NCI-H1048 (cell line): ENCODE measurements around the gene ZDHHC3.

Experiments used
- DNase-seq: peaks from one replicate; lab custom pipeline; 2025; lab: John Stamatoyannopoulos, UW

Gene ZDHHC3, protein sequence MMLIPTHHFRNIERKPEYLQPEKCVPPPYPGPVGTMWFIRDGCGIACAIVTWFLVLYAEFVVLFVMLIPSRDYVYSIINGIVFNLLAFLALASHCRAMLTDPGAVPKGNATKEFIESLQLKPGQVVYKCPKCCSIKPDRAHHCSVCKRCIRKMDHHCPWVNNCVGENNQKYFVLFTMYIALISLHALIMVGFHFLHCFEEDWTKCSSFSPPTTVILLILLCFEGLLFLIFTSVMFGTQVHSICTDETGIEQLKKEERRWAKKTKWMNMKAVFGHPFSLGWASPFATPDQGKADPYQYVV

DNA sequence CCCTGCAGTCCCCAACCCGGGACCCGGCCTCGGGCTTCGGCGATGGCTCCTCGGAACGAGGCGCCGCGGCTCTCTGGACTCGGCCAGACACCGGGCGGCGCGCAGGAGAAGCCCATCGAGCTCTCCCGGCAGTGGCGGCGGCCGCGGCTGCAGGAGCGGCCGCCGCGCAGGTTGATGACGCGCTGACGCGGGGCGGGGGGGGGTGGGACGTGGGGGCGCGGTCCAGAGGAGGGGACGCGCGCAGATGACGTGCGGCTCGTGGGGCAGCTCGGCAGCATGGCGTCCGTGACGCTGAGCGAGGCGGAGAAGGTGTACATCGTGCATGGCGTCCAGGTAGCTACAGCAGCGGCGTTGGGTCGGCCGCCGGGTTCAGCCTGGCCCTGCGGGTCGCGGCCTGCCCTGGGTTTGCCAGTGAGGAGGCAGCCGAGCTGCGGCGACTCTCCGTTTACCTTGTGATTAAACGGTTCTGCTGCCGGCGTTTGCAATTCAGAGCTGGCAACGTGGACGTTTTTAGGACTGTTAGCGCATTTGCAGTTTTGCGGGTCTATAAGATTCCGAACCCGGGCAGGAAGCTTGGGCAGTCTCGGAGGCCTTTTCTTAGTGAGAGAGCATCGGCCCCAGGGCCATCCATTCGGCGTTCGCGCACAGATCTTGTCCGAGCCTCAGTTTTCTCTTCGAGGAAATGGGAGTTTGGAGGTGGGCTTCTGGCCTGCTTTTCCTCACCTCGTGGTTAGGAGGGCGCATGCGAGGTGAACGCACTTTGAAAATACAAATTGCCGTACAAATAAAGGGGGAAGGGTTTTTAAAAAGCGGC, at the start of gene ZDHHC3, which contains the start of gene EXOSC7:
Gene ZDHHC3, minus strand, starts transcription at position 173 of the 814 bp plus-strand sequence. CDS start 16,738 bp downstream, outside the sequence.
Gene EXOSC7, plus strand, starts transcription at position 243 of the 814 bp plus-strand sequence. Its CDS starts 34 bp downstream, at position 277.
- DNase-seq = peak; percentile 77

DNA sequence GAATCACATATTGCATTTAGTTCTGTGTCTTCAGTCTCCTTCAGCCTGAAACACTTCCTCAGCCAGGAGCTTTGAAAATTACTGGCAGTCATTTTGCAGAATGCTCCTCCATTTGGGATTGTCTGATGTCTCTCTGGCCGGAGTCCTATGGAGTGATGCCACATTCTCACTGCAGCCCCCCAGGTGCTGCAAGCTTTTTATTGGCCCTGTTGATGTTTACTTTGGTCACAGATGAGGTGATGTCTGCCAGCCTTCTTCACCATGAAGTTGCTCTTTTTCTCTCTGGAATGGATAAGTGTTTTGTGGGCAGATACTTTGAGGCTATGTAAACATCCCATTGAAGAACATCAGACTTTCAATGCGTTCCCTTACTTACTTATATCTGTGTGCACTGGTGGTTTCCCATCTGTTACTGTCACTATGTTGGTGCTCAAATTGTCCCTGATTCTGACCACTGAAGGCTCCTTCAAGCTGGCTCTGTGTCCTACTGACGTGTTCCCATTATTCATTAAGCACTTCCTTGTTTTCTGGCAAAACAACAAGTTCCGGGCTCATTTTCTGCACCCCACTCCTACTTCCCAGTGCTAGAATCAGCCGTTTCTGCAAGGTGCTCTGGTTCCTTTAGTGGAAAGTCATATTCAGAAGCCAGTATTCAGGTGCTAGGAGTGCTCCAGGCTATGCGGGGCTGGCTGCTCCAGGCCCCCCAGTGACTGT, 48.7 kb upstream of the ZDHHC3 start:
- DNase-seq = no peak

DNA sequence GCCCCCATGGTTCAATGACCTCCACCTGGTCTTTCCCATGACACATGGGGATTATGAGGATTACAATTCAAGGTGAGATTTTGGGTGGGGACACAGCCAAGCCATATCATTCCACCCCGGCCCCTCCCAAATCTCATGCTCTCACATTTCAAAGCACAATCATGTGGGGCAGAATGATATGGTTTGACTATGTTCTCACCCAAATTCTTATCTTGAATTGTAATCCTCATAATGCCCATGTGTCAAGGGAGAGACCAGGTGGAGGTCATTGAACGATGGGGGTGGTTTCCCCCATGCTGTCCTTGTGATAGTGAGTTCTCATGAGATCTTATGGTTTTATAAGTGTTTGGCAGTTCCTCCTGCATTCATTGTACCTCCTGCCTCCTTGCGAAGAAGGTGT, 47.7 kb upstream of the ZDHHC3 start:
- no peak for DNase-seq

DNA sequence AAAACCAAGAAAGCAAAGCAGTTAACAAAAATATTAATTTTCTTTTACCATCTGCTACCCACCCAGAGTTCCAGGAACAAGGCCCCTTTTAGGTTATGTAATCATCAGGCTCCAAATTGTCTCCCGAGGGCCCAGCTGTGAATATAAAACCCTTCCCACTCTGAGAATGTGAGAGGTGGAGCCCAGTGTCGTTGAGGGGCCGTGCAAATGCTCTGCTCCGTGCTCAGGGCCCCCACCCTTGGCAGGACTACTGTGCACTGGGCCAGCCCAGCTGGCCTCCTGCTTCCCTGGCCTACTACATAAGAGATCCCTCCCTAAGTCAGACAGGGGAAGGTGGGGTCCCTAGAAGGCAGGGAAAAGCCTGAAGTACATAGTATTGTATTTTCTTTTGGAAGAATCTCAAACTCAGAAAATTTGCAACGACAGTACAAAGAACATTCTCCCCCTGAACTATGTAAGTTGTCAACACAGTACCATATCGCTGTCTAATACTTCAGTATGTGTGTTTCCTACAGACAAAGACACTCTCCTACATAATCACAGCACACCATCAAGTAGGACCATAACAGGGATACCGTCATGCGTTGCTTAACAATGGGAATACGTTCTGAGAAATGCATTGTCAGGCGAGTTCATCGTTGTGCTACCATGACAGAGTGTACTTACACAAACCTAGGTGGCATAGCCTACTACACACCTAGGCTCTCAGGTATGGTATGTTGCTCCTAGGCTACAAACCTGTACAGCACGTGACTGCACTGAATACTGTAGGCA, 45.7 kb upstream of the ZDHHC3 start:
- no peak for DNase-seq

DNA sequence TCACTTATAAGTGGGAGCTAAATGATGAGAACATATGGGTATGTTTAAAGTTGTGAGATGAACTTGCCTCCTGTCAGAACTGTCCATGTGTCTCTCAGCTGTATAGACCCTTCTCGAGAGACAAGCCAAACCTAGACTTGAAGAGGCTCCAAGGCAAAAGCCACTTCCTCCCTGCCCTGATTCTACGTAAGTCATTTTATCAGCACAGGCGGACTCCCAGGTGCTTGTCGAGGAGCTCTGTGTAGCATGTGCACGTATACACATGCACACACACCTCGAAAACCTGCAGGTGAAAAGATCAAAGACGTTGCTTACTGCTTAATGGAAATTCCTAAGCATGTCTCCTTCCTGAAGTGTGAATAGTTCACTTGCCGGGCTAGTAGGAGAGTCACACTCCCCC, 44.6 kb upstream of the ZDHHC3 start:
- no peak for DNase-seq

DNA sequence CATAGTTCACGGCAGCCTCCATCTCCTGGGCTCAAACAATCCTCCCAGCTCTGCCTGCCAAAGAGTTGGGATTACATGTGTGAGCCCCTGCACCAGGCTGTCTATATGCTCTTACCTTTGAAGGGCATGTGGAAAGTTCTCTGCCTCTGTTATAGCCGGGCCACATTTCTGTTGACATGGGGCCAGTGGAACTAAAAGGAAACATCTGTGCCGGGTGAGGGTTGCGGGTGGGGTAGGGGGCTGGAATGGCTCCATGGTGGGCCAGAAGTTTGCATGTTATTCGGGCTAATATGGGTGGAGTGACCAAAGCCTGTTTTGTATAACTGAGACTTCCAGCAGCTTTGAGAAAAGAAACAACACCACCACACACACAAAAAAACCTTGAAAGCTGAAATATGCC, 41.8 kb upstream of the ZDHHC3 start:
- no peak for DNase-seq

DNA sequence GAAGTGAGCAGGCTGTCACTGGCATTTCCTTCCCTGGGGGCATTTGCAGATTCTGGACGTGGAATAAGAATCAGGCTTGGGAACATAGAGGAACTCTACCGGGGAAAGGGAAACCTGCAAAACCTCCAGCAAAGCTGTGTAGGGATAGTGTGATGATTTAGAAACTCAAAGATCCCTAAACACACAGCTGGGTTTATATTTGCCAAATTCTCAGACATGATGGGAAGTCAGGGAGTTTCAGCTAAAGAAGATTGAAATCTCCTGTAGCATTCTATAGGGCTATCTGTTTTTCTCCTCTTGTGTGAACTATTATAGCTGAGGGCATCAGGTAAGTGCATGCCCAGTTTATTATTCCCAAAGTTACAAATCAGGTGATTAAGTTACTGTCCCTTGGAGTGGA, 40.9 kb upstream of the ZDHHC3 start:
- DNase-seq = no peak

DNA sequence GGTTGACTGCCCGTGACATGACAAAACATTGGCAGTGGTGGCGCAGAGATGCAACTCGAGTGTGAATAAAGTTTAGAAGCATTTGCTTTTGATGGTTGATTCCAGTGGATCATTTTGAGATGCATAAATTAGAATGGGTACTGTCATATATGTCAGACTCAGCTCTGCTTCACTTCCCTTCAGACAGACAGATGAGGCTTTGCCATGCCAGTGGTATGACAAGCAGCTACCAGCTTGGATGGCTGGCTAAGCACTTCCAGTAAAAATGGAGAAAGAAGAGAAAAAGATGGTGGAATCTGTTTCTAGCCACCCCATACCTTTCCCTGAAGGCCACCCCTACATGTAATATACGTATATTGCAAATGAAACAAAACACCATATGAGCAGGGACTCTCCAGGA, 36.6 kb upstream of the ZDHHC3 start:
- no peak for DNase-seq

DNA sequence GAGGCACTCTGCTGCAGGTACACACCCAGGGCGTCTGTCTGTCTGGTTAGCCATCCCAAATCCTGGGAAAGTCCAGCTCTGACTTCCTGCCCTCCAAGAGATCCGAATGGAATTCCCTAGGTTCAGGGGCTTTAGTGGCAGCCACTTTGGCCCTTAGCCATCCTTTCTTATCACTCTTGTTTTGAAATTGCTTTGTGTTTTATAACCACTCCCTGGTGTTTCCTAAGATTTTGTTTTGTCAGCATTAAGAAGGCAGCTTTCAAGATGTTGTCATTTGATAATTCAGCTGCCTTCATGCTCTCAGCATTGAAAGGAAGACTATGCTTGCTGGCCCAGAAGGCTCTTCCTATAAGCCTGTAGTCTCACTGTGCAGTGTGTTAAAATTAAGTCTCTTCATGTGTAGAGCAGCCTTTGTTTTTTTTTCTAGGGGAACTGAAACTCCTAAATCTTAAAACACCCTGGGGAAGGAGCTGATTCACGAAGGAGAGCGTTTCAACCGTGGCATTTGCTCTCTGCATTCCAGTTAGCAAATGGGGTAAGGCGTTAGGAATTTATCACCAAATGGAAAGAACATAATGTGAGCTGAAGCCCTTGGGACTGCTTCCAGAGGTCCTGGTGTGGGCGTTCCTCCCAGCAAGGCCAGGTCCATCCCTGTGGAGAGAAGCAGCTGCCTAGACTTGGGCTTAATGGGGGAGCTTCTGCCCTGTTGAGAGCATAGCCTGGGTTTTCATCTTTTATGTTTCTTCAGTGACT, 36.0 kb upstream of the ZDHHC3 start:
- no peak for DNase-seq

DNA sequence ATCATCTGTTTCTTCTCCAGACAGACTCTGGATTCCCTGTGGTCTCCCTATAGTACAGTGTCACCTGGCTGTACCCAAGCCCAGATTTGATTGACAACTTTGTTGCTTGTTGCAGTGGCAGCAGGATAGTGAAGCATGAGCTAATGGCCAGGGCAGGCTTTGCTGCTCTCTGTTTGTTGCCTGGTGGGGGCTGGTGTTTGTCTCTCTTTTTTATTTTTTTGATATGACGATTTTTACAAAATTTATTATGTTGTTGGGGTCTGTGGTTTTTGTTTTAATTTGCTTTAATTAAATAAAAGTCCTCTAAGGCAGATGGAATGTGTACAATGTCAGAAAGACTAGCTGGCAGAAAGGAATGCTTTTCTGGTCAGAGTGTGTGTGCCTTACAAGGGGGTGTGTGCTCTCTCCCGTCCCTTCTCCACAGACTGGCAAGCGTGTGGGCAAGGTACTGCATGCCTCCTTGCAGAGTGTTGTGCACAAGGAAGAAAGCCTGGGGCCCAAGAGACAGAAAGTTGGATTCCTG, 34.9 kb upstream of the ZDHHC3 start:
- DNase-seq = no peak

DNA sequence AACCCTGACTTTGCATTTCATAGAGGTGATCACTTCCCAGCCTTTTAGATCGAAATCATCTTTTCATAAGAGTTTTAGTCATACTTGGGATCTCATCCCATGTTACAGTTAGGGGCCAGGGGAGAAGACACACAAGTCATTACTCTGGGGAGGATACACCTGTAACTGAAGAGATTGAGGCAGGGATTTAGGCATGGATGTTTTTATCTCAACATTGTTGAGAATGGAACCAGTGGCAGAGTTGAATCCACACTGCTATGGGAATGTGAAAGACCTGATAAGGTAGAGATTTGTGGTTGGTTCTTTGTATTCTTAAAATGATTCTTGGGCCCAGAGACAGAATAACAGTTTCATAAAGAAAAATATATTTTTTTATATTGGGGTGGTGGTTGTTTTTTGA, 33.9 kb upstream of the ZDHHC3 start:
- no peak for DNase-seq

DNA sequence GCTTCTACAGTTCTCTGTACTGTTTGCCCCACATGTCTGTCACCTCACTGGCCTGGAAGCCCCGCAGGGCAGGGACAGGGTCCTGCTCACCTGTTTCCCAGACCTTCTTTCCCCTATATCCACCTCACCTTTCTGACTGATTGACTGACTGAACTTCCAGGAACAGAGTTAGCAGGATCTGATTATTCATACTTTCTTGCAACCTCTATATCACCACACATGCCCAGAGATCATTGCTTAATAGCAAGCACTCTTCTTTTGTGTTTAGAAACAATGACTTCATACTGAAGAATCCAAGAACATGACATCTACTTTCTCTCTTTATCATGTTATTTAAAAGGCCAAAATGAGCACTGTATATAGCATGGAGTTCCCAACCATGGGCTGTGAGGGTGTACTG, 32.1 kb upstream of the ZDHHC3 start:
- no peak for DNase-seq

DNA sequence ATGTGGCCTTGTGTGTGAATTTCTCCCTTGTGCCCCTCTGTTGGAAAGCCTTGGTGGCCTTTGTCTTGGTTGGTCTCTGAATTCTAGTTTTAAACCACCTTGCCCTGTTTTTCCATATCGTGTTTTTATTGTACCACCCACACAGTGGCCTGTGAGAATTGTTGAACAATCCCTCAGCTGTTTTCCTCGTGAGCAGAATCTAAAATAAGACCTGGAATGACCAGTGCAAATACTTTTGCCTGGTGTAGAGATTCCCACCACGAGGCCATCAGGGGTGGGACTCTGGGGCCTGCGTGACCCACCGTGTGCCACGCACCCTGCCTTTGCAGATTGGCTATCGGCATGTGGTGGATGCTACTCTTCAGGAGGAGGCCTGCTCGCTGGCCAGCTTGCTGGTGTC, 31.1 kb upstream of the ZDHHC3 start:
- no peak for DNase-seq

DNA sequence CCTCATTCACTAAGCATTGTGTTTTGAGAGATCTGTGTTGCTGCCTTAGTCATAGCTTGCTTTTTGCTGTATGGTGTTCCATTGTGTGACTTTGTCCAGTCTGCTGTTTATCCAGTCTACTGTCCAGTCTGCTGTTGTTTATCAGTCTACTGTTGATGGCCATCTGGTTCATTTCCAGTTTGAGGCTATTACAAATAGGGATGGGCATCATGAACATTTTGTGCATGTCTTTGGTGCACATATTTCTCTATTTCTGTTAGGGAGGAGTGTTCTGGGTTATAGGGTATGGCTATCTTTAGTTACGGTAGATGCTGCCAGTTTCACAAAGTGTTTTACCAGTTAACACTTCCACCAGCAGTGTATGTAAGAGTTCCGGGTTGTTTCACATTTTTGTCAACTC, 27.9 kb upstream of the ZDHHC3 start:
- no peak for DNase-seq

DNA sequence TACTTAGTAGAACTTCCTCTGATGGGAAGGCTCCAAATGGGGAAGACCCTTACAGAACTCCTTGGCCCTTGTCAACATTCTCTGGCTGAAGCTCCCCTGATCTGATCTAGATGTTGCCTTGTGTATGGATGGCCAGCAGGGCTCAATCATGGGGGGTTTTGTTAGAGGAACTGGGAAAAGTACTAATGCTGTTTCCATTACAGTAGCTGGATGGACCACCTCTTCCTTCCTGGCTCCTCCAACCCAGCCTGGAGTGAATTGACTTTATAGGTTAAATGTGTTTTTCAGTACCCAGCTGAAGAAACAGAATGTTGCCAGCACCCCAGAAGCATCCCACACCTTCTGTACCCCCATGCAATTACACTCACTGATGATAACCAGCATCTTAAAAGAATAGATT, 27.4 kb upstream of the ZDHHC3 start:
- DNase-seq = no peak

DNA sequence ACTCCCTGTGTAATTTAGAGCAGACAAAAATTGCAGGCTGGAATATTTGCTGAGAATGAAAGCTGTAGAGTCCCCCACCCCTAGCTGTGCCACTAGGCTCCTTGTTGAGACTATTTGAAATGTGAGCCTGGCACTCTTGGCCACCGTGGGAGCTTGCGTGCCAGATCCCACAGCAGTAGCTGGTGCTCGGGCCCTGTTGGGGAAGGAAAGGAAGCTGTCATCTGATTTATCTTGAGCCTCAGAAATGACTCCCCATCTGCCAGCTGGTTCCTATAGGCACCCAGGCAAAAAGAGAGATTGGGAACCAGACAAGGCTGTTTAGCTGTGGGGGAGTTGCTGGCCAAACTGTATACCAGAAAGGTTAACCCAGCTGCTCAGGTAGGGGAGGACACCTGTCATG, 26.7 kb upstream of the ZDHHC3 start:
- no peak for DNase-seq

DNA sequence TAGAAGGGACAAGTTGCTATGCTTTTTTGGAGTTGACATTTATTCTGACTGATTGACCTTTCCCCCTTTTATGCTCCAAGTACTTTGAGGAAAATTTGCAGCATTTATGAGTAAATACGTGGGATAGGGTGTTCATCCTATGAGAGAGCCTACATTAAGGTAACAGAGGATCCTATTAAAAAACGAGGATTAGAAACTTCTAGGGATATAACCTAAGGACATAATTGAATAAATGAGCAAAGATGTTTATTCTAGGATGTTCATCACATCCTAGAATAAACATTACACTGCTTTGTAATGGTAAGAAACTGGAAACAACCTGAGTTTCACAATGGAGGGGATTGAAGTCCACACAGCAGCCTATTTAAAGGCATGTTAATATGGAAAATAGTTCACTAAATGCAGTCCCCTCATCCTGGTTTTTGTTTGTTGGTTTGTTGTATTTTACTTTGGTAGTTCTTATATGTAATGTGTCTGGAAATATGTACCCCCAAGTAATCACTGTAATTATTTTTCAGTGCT, 26.2 kb upstream of the ZDHHC3 start:
- DNase-seq = no peak

DNA sequence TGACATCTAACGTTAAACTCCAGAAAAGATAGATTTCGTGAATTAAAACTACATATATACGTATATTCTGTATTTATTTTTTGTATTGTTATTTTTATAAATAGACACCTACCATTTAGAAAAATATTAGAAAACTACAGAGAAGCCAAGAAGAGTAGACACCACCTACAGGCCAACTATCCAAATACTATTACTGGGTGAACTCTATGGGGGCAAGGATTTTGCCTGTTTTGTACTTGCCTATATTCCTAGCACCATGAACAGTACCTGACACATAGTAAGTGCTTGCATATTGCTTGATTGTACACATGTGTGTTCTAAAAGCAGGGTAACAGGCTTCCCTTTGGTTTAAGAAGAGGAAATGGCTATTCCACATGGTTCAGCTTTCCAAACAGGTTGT, 25.8 kb upstream of the ZDHHC3 start:
- no peak for DNase-seq

DNA sequence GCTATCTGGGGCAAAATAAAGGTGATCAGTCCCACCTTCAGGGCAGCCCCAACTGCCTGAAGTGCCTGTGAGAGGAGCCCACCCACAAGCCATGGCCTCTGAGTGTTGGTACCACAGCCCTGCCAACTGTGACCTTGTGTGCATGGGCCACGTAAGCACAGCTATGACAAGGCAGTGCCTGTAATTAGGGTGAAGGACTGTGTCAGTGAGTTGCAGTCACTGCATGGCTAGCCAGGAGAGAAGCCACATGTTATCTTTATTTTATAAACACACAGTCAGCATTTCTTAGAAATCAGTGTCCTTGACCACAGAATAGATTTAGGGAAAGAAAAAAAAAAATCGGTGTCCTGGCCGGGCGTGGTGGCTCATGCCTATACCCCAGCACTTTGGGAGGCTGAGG, 24.8 kb upstream of the ZDHHC3 start:
- no peak for DNase-seq

DNA sequence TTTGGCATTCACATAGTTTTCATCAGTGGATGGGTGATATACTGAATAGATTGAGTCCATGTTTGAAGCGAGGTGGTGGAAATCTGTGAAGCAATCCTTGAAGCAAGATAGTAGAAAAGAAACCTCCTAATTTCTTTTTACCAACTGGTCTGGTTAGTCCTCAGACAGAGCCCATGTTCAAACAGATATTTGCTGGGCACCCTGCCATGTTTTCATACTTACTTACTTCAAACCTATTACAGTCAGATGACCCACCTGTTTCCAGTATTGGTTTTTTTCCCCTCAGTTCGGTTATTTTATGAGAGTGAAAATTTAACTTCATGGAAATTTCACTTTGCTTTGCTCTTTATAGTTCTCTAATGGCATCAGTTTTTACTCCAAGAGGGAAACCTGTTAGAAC, 23.8 kb upstream of the ZDHHC3 start:
- DNase-seq = no peak

DNA sequence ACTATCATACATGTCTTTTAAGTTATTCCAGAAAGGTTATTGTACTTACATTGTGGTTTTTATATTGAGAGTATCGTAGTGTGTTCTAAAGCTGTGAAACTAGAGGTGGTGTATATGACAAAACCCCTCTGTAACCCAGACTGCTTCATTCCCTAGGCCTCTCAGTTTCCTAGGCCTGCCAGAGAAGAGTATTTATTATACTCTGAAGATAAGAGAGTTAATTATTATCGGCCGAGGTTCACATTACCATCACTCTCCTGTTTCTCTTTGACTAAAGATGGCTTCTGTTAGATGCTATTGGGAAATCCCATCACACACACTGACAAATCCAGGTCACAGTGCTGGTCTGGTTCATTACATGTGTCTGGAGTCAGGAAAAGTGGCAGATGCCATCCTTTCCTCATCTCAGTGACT, 20.6 kb upstream of the ZDHHC3 start:
- DNase-seq = no peak
